HFF-Myc (cell line): ENCODE results near the gene ACBD4.

Experiments used
- DNase-seq: peaks from one replicate; pipeline ENCODE4 v3.0.0-alpha.2; 2011; ENCODE audit warnings: low read depth; ENCODE audit errors: extremely low read depth
- H3K4me3 ChIP-seq: replicated peaks from 2 replicates; pipeline ENCODE4 v1.5.1; 2011; ENCODE audit warnings: low read depth, mild to moderate bottlenecking, control low read depth, low read length
- TF ChIP-seq, protein P1 (sequence below): IDR thresholded peaks from 2 replicates; pipeline ENCODE4 v1.5.1; 2012; ENCODE audit warnings: mild to moderate bottlenecking, low read depth, low read length, control low read depth; ENCODE audit errors: missing control alignments

The ACBD4 gene

DNA sequence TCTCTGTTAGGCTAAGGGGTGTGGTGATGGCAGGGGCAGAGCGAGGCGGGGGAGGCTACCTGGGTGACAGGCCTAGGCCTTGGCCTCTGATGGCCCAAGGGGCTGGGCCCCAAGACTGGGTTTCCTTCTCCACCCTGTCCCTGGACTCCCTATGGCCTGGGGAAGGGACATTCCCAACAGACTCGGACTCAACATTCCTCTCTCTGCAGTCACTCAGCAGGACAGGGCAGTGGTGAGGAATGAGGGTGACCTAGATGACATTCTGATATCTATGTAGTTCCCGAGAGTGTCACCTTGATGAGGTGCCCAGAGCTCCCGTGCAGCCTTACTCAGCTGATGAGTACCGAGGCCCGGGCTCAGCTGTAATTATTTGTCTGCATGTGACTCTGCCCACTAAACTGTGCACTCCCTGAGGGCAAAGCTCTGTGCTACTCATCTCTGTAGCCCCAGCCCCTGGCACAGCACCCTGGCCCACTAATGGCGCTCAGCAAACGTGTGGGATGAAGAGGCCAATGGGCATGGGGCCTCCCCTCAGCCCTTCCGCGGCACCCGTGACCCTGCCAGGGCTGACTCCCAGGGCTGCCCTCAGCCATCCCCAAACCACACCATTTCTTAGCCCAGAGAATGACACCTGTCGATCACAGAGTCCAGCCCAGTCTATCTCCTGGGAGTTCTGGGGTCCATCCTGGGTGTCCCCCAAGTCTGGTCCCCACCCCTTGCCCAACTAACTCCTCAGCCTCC lies 5.4 kb upstream of the ACBD4 start:
- TF ChIP-seq, protein P1, sequence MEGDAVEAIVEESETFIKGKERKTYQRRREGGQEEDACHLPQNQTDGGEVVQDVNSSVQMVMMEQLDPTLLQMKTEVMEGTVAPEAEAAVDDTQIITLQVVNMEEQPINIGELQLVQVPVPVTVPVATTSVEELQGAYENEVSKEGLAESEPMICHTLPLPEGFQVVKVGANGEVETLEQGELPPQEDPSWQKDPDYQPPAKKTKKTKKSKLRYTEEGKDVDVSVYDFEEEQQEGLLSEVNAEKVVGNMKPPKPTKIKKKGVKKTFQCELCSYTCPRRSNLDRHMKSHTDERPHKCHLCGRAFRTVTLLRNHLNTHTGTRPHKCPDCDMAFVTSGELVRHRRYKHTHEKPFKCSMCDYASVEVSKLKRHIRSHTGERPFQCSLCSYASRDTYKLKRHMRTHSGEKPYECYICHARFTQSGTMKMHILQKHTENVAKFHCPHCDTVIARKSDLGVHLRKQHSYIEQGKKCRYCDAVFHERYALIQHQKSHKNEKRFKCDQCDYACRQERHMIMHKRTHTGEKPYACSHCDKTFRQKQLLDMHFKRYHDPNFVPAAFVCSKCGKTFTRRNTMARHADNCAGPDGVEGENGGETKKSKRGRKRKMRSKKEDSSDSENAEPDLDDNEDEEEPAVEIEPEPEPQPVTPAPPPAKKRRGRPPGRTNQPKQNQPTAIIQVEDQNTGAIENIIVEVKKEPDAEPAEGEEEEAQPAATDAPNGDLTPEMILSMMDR = no peak
- H3K4me3 ChIP-seq = peak overlapping the region; percentile 81; the same call in 1 of the 2 replicates
- DNase-seq = no peak

DNA sequence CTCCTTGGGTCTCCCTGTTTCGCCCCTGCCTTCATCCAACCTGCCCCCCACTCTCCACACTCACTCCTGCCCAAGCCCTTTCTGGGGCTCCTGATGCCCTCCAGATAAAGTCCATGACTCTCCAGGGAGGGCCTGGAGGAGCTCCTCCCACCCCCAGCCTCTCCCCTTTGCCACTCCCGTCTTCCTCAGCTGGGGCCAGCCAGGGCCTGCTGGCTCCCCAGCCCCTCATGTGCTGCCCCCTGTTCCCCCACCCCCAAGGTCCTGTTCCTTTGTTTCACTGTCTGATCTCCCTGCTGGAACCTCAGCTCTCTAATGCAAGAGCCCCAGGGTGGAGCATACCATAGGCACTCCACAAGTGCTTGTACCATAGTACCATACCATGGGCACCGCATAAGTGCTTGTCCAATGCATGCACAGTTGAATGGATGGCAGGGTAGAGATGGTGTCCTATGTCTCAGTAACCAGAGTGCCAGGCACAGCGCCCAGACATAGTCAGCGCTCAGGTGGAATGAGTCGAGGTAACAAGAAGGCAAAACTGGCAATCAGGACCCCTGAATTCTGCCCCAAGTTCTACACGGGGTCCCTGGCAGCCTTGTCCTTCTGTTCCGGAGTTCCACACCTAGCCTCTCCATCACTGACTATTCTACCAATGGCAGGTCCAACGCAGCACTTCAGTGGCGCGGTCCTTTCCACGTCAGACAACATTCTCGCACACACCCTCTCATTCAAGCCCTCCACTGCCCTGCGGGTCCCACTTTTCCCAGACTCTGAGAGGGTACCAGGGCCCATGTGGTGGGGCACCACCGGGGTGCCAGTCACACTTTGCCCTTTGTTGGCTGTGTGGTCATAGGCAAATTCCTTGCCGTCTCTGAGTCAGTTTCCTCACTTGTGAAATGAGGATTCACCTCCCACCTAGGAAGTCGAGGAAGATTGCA lies 4.5 kb upstream of the ACBD4 start:
- H3K4me3 ChIP-seq = peak overlapping the region; percentile 81
- TF ChIP-seq, protein P1 = no peak
- no peak for DNase-seq

DNA sequence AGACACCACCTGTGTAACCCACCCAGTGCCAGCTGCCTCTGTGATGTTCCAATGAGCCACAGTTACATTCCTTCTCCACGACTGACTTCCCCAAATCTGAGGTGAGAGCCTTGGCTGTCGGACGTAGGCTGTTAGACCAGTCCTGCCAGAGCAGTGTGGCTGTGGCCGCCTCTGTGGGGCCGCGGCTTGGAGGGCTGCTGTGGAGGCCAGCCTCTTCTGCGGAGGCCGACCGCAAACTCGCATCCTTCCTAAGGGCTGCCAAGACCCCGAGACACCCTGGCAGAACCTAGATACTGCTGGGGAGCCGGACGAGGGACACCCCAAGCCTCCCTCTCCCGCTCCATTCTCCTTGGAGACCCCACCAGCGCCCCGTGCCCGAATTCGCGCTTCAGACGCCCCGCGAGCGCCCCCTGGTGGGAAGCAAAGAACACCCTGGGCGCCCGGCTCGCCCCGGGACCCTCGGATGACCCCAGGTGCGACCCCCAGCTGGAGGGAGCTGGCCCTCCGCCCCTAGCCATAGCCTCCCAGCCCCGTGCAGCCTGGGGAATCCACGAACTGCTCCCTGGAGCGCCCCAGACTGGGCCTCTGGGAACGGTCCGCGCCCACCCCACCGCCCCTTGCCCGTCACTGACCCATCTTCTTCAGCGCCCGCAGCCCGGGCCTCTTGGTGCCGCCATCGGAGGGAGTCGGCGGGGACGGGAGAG lies 3.7 kb upstream of the ACBD4 start:
- H3K4me3 ChIP-seq = peak overlapping the region; percentile 81
- TF ChIP-seq, protein P1 = peak; percentile 86
- no peak for DNase-seq

DNA sequence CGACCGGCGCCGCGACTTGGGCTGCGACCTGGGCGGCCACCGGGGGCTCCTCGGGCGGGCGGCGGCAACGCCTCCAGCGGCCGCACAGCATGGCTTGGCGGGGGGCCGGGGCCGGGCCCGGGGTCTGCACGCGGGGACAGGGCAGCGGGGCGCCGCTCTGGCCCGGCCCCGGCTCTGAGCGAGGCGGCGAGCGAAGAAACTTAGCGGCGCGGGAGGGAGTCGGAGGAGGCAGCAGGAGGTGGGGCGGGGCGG lies 3.2 kb upstream of the ACBD4 start, which contains the start of gene PLCD3:
Gene PLCD3, minus strand, starts transcription at position 196 of the 252 bp plus-strand sequence. Its CDS starts 105 bp downstream, at position 91.
- TF ChIP-seq, protein P1 = no peak
- DNase-seq = no peak
- peak within 1 kb of the TSS; percentile 81 for H3K4me3 ChIP-seq

DNA sequence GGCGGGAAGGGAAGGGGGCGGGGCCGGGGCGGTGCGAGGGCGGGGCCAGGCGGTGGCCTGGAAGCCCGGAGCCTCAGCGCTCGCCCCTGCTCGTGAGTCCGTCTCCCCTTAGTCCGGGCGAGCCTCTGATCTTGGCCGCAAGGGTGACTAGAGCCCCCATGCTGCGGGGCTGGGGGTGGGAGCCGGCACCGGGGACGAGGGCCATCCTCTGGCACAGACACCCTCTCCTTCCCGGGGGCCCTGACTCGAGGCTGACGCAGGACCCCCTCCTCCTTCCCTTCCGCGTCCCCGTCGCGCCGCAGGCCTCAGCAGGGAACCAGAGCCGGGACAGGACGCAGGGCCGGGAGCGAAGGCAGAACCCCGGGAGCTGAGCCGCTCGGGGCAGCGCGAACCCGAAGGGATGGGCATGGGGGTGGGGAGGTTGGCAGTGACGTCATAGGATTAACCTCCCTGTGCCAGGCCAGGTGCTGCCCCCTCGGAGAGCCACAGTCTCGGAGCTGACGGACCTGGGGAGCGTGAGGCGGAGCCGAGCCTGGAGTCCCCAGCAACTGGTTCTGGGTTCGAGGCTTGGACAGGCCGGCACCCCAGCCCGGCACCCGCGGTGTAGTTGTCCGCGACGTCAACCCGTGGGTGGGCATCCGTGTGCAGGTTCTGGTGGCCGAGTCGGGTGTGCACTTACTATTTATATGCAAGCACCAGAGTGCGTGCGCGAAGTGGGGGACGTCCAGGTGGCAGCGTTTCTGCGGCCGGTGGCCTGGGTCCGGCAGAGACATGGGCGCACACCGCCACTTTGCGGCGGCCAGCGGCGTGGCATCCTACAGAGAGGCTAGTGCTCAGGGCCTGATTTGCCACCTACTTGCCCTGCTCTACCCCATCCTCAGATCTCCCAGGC lies 2.7 kb upstream of the ACBD4 start:
- peak overlapping the region; percentile 81 for H3K4me3 ChIP-seq
- no peak for DNase-seq
- TF ChIP-seq, protein P1 = peak; percentile 73
